Caco-2 (cell line): Measurements from ENCODE around the gene ACE. TPM values are rescaled to one million over a fixed set of nuclear protein-coding genes. Genes with fewer than 3 reads are reported as not detected.
"Not testable (repeated sequence)": the region's sequence is repeated elsewhere in the genome, so short reads cannot be mapped to it uniquely, and the experiment has no call there.

Source experiments
- BruUV-seq: library from RNA; stranded (reverse); fragments of 400-500 nt; replicated peaks from 2 replicates; lab custom pipeline; 2021; lab: Mats Ljungman, UMichigan
- CTCF ChIA-PET: fragments of 300-600 bp; sonication (Branson Sonifier 250); formaldehyde crosslinking; loops from one replicate; lab custom pipeline; 2022; ENCODE audit warnings: antibody characterized with exemption; lab: Charles Lee
- POLR2A ChIA-PET: fragments of 300-600 bp; sonication (Branson Sonifier 250); formaldehyde crosslinking; loops from one replicate; lab custom pipeline; 2022; ENCODE audit warnings: antibody characterized with exemption; lab: Charles Lee
- DNase-seq, 2 experiments: peaks; one replicate each; pipeline versions ENCODE4 v3.0.0 to v3.0.0-alpha.2; 2020 to 2022
- H3K27me3 ChIP-seq: replicated peaks from 2 replicates; pipeline ENCODE4 v1.6.0; 2011; ENCODE audit warnings: low read length; ENCODE audit not compliant: control insufficient read depth, insufficient read depth
- H3K36me3 ChIP-seq: 2 replicates; pipeline ENCODE4 v1.5.1; 2011; ENCODE audit warnings: low read length; ENCODE audit not compliant: control insufficient read depth, insufficient read depth
- H3K4me1 ChIP-seq: fragments of 250-450 bp; sonication (Bioruptor Pico); 2 replicates; pipeline ENCODE4 v1.5.1; 2020; ENCODE audit warnings: mild to moderate bottlenecking
- H3K4me3 ChIP-seq: 2 replicates; pipeline ENCODE4 v1.5.1; 2011; ENCODE audit warnings: low read depth, mild to moderate bottlenecking, control low read depth, low read length
- H3K9me3 ChIP-seq: fragments of 250-450 bp; sonication (Bioruptor Pico); 2 replicates; pipeline ENCODE4 v1.5.1; 2020; ENCODE audit warnings: mild to moderate bottlenecking, moderate library complexity
- H3K27ac Mint-ChIP-seq: one replicate; pipeline ENCODE4 v1.8.0; 2022; ENCODE audit warnings: mixed read lengths; ENCODE audit not compliant: unreplicated experiment
- H3K27me3 Mint-ChIP-seq: one replicate; pipeline ENCODE4 v1.8.0; 2022; ENCODE audit warnings: mixed read lengths; ENCODE audit not compliant: insufficient read depth, unreplicated experiment
- H3K36me3 Mint-ChIP-seq: one replicate; pipeline ENCODE4 v1.8.0; 2022; ENCODE audit warnings: mild to moderate bottlenecking, mixed read lengths; ENCODE audit not compliant: insufficient read depth, unreplicated experiment
- H3K4me1 Mint-ChIP-seq: one replicate; pipeline ENCODE4 v1.8.0; 2022; ENCODE audit warnings: low read depth, mixed read lengths; ENCODE audit not compliant: unreplicated experiment
- H3K4me3 Mint-ChIP-seq: one replicate; pipeline ENCODE4 v1.8.0; 2022; ENCODE audit warnings: mild to moderate bottlenecking, moderate library complexity, mixed read lengths; ENCODE audit not compliant: unreplicated experiment
- H3K9me3 Mint-ChIP-seq: one replicate; pipeline ENCODE4 v1.8.0; 2022; ENCODE audit warnings: mixed read lengths; ENCODE audit not compliant: unreplicated experiment
- intact Hi-C: fragments of 100-400 bp; cut with micrococcal nuclease; formaldehyde crosslinking; loops from one replicate; pipeline ENCODE4 v1.10.0; 2022; ENCODE audit not compliant: unreplicated experiment
- total RNA-seq: library from RNA; stranded (reverse); gene quantifications from 2 replicates; pipeline ENCODE4 v1.2.3, GENCODE V29; 2022
- TF ChIP-seq, protein P1 (sequence below), 2 experiments: fragments of 200-600 bp in 1 of 2; IDR thresholded peaks; 1 replicate in 1 of 2; 2 replicates in 1 of 2; pipeline versions ENCODE4 v1.5.1 to v1.8.0; 2011 to 2022; ENCODE audit warnings: antibody characterized with exemption in 1 of 2, control low read depth in 1 of 2, inconsistent platforms in 1 of 2, low read depth in 1 of 2, low read length in 1 of 2, mild to moderate bottlenecking in 1 of 2, moderate library complexity in 1 of 2; ENCODE audit not compliant: insufficient read depth in 1 of 2, severe bottlenecking in 1 of 2, unreplicated experiment in 1 of 2

ACE gene
- total RNA-seq, 1 experiment from 2014 or later = 3.4 TPM

- H3K4me1 Mint-ChIP-seq = no peaks in the 10 kb centered on the region
- Histone ChIP-seq H3K36me3 (no peaks in the 10 kb centered on the region), H3K4me1 (peaks cover 10% of the 10 kb centered on the region), H3K4me3 (no peak overlapping the region), H3K9me3 (no peaks in the 10 kb centered on the region), H3K27me3 (no peaks in the 10 kb centered on the region)
- no peak overlapping the region for H3K4me3 Mint-ChIP-seq
- ChIA-PET CTCF (interaction anchor here (0.7 kb wide), 1 partner anchor 35 kb away, joined by 3 read pairs; no protein-coding TSS in a partner anchor), POLR2A (no interaction called here)
- no TSS peak for BruUV-seq
- DNase-seq = no peak
- no peak overlapping the region for H3K27ac Mint-ChIP-seq
- intact Hi-C loops = no loop called here
- no peaks in the 10 kb centered on the region for H3K9me3 Mint-ChIP-seq
- TF ChIP-seq, protein P1, sequence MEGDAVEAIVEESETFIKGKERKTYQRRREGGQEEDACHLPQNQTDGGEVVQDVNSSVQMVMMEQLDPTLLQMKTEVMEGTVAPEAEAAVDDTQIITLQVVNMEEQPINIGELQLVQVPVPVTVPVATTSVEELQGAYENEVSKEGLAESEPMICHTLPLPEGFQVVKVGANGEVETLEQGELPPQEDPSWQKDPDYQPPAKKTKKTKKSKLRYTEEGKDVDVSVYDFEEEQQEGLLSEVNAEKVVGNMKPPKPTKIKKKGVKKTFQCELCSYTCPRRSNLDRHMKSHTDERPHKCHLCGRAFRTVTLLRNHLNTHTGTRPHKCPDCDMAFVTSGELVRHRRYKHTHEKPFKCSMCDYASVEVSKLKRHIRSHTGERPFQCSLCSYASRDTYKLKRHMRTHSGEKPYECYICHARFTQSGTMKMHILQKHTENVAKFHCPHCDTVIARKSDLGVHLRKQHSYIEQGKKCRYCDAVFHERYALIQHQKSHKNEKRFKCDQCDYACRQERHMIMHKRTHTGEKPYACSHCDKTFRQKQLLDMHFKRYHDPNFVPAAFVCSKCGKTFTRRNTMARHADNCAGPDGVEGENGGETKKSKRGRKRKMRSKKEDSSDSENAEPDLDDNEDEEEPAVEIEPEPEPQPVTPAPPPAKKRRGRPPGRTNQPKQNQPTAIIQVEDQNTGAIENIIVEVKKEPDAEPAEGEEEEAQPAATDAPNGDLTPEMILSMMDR (IDR thresholded peaks at IDR 0.05; ENCODE audit: insufficient read depth in 1 of 2, low read depth in 1 of 2, low read length in 1 of 2, severe bottlenecking in 1 of 2, unreplicated experiment in 1 of 2) = no peak
- H3K27me3 Mint-ChIP-seq = no peaks in the 10 kb centered on the region
- peaks cover 13% of the 10 kb centered on the region for H3K36me3 Mint-ChIP-seq
Observed at GRCh38 chr17:63451150-63451549, 25.7 kb upstream of the ACE start.

- CTCF ChIA-PET = interaction anchor here (1.1 kb wide), 1 partner anchor 26 kb away, joined by 3 read pairs; no protein-coding TSS in a partner anchor
- no peaks in the 10 kb centered on the region for H3K9me3 ChIP-seq
Observed at GRCh38 chr17:63452046-63452961, 24.6 kb upstream of the ACE start.

GRCh38 chr17:63452962-63453551 is 23.8 kb upstream of the ACE start:
- H3K27me3 Mint-ChIP-seq = no peaks in the 10 kb centered on the region
- Histone ChIP-seq H3K9me3 (no peaks in the 10 kb centered on the region), H3K4me3 (no peak overlapping the region), H3K36me3 (no peaks in the 10 kb centered on the region), H3K4me1 (no peaks in the 10 kb centered on the region; the same call in 1 of the 2 replicates), H3K27me3 (no peaks in the 10 kb centered on the region)
- intact Hi-C loops = no loop called here
- no peak overlapping the region for H3K27ac Mint-ChIP-seq
- DNase-seq = no peak
- TF ChIP-seq, protein P1 (IDR thresholded peaks at IDR 0.05; ENCODE audit: insufficient read depth in 1 of 2, low read depth in 1 of 2, low read length in 1 of 2, severe bottlenecking in 1 of 2, unreplicated experiment in 1 of 2) = no peak
- H3K4me1 Mint-ChIP-seq = no peaks in the 10 kb centered on the region
- H3K36me3 Mint-ChIP-seq = peaks cover 6% of the 10 kb centered on the region
- POLR2A ChIA-PET = no interaction called here
- CTCF ChIA-PET = interaction anchor here (1.1 kb wide), 1 partner anchor 25 kb away, joined by 3 read pairs; no protein-coding TSS in a partner anchor
- no peaks in the 10 kb centered on the region for H3K9me3 Mint-ChIP-seq
- BruUV-seq = no TSS peak
- no peak overlapping the region for H3K4me3 Mint-ChIP-seq

More at GRCh38 chr17:63452046-63452961, 24.6 kb upstream of the ACE start:
- Mint-ChIP-seq H3K36me3 (peaks cover 6% of the 10 kb centered on the region), H3K27me3 (no peaks in the 10 kb centered on the region), H3K27ac (no peak overlapping the region), H3K4me1 (no peaks in the 10 kb centered on the region), H3K9me3 (no peaks in the 10 kb centered on the region), H3K4me3 (no peak overlapping the region)
- Histone ChIP-seq H3K36me3 (no peaks in the 10 kb centered on the region), H3K4me3 (no peak overlapping the region), H3K27me3 (no peaks in the 10 kb centered on the region), H3K4me1 (peaks cover 7% of the 10 kb centered on the region)
- DNase-seq = no peak
- BruUV-seq = no TSS peak
- POLR2A ChIA-PET = no interaction called here
- TF ChIP-seq, protein P1 (IDR thresholded peaks at IDR 0.05; ENCODE audit: insufficient read depth in 1 of 2, low read depth in 1 of 2, low read length in 1 of 2, severe bottlenecking in 1 of 2, unreplicated experiment in 1 of 2) = no peak
- intact Hi-C loops = no loop called here

DNA sequence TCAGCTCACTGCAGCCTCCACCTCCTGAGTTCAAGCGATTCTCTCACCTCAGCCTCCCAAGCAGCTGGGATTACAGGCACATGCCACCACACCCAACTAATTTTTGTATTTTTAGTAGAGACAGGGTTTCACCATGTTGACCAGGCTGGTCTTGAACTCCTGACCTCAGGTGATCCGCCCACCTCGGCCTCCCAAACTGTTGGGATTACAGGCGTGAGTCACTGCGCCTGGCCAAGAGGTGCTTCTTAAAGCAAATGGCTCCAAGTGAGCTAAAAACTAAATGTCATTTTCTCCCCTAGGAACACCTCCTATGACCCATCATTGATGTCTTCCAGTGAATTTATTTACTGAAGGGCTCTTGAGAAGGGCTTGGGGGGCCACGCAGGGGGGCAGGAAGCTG is 22.5 kb upstream of the ACE start:
- H3K4me3 Mint-ChIP-seq, H3K27me3 Mint-ChIP-seq, POLR2A ChIA-PET, BruUV-seq, H3K27me3 ChIP-seq, H3K4me1 ChIP-seq, H3K9me3 Mint-ChIP-seq, H3K36me3 Mint-ChIP-seq, H3K9me3 ChIP-seq, H3K4me1 Mint-ChIP-seq, CTCF ChIA-PET, intact Hi-C loops, H3K4me3 ChIP-seq, H3K27ac Mint-ChIP-seq, DNase-seq, H3K36me3 ChIP-seq: not testable (repeated sequence)
